Measurements from ENCODE around the gene JMJD8. TPM values are rescaled to one million over a fixed set of nuclear protein-coding genes. Genes with fewer than 3 reads are reported as not detected.

The JMJD8 gene
- total and polyA plus RNA-seq, 9 of the 15 experiments (the other 6 are each of a cell fraction or from before 2014, with no cell fraction given): 1.2 to 50.6 (median 29.3) TPM

- TF ChIP-seq ZBTB2 (IDR thresholded peaks at IDR 0.05) (peak; percentile 40; the same call in 1 of the 2 replicates), ZNF551 (CRISPR knock-in tag; IDR thresholded peaks at IDR 0.05) (no peak), HMG20A (CRISPR knock-in tag; conservative IDR thresholded peaks at IDR 0.05) (no peak), ELF4 (CRISPR knock-in tag; IDR thresholded peaks at IDR 0.05) (no peak), LARP7 (IDR thresholded peaks at IDR 0.05) (no peak; the same call in 1 of the 2 replicates), MYNN (IDR thresholded peaks at IDR 0.05) (no peak), MYNN (CRISPR knock-in tag; IDR thresholded peaks at IDR 0.05) (no peak; the same call in 1 of the 2 replicates), ARID1B (IDR thresholded peaks at IDR 0.05) (no peak), ARHGAP35 (IDR thresholded peaks at IDR 0.05; ENCODE audit: partially characterized antibody) (no peak), TRIM24 (IDR thresholded peaks at IDR 0.05) (no peak), ZNF217 (CRISPR knock-in tag; IDR thresholded peaks at IDR 0.05) (no peak), KLF16 (IDR thresholded peaks at IDR 0.05) (no peak), PPARD (CRISPR knock-in tag; IDR thresholded peaks at IDR 0.05) (no peak), TAF1 (IDR thresholded peaks at IDR 0.05; ENCODE audit: control insufficient read depth, extremely low read depth, insufficient read depth, low read length, severe bottlenecking) (peak; percentile 49), CEBPB (tag; IDR thresholded peaks at IDR 0.05) (no peak), ZBTB40 (IDR thresholded peaks at IDR 0.05) (no peak), ZBTB40 (CRISPR knock-in tag; IDR thresholded peaks at IDR 0.05) (no peak), TAF7 (tag; IDR thresholded peaks at IDR 0.05) (peak; percentile 40; the same call in 1 of the 2 replicates), HSF4 (CRISPR knock-in tag; IDR thresholded peaks at IDR 0.05; ENCODE audit: borderline replicate concordance) (no peak), ZNF12 (CRISPR knock-in tag; IDR thresholded peaks at IDR 0.05) (no peak)
These were observed 5.0 kb downstream of the JMJD8 start (continued) for GRCh38 chr16:678858-679813.

Data from K562 (cell line).